PFSK-1 (cell line): Measurements from ENCODE around the gene IGSF21.

ENCODE experiments used
- FOXP2 ChIP-seq: optimal IDR thresholded peaks from 2 replicates; pipeline ENCODE3; 2011; ENCODE audit warnings: borderline replicate concordance, control low read depth, inconsistent platforms; ENCODE audit not compliant: insufficient read depth; ENCODE audit errors: extremely low read length, extremely low read depth
- POLR2AphosphoS5 ChIP-seq: IDR thresholded peaks from 2 replicates; pipeline ENCODE4 v1.6.1; 2012; ENCODE audit warnings: low read depth, mild to moderate bottlenecking, control low read depth, low read length, moderate library complexity
- SIN3A ChIP-seq: IDR thresholded peaks from 2 replicates; pipeline ENCODE4 v1.6.1; 2012; ENCODE audit warnings: mild to moderate bottlenecking, low read length, moderate library complexity, borderline replicate concordance; ENCODE audit not compliant: insufficient read depth
- TAF1 ChIP-seq: IDR thresholded peaks from 2 replicates; pipeline ENCODE4 v1.6.1; 2012; ENCODE audit warnings: low read length, control low read depth, borderline replicate concordance; ENCODE audit not compliant: insufficient read depth
- TF ChIP-seq, protein P1 (sequence below), 2 experiments: IDR thresholded peaks; 2 replicates each; pipeline versions ENCODE4 v1.6.1 to v1.8.0; 2011 to 2012; ENCODE audit warnings: low read depth in 2 of 2, low read length in 2 of 2, control low read depth in 1 of 2, inconsistent platforms in 1 of 2, mild to moderate bottlenecking in 1 of 2, moderate library complexity in 1 of 2; ENCODE audit not compliant: insufficient read depth in 1 of 2

Gene IGSF21

DNA sequence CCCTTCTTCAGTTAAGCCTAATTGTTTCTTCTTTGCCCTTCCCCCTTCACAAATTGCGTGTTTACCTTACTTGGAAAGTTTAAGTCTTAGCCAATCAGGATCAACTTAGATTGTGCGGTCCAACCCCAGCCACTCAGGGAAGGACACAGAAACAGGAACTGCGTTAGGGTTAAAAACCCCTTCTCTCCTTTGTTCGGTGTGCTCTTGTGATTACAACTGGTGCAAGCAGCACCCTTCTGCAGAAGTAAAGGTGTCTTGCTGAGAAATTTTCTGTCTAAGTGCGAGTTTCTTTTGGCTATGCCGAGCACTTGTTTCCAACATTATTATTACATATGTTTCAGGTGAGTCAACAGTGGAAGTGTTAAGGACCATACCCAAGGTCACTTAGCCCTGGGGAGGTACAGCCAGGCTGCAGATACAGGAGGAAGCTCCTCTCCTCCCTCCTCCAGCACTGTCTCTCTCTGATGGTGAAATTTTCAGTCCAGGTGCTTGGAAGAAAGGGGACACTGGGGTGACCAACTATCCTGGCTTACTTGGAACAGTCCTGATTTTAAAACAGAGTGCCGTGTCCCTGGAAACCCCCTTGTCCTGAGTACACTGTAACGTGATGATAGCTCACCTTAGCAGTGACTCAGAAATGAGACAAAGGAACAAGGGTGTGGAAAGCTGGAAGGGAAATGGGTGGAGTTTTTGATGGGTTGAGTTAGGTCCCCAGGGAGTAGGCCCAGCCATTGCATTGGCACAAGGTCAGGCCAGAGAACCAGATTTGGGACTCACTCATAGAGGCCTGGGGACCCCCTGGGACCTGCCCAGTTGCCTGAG, 304.4 kb downstream of the IGSF21 start:
- TF ChIP-seq SIN3A (no peak), TAF1 (no peak), FOXP2 (no peak), POLR2AphosphoS5 (no peak)
- TF ChIP-seq, protein P1, sequence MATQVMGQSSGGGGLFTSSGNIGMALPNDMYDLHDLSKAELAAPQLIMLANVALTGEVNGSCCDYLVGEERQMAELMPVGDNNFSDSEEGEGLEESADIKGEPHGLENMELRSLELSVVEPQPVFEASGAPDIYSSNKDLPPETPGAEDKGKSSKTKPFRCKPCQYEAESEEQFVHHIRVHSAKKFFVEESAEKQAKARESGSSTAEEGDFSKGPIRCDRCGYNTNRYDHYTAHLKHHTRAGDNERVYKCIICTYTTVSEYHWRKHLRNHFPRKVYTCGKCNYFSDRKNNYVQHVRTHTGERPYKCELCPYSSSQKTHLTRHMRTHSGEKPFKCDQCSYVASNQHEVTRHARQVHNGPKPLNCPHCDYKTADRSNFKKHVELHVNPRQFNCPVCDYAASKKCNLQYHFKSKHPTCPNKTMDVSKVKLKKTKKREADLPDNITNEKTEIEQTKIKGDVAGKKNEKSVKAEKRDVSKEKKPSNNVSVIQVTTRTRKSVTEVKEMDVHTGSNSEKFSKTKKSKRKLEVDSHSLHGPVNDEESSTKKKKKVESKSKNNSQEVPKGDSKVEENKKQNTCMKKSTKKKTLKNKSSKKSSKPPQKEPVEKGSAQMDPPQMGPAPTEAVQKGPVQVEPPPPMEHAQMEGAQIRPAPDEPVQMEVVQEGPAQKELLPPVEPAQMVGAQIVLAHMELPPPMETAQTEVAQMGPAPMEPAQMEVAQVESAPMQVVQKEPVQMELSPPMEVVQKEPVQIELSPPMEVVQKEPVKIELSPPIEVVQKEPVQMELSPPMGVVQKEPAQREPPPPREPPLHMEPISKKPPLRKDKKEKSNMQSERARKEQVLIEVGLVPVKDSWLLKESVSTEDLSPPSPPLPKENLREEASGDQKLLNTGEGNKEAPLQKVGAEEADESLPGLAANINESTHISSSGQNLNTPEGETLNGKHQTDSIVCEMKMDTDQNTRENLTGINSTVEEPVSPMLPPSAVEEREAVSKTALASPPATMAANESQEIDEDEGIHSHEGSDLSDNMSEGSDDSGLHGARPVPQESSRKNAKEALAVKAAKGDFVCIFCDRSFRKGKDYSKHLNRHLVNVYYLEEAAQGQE (IDR thresholded peaks at IDR 0.05; ENCODE audit: insufficient read depth in 1 of 2, low read depth in 2 of 2, low read length in 2 of 2), result no peak

DNA sequence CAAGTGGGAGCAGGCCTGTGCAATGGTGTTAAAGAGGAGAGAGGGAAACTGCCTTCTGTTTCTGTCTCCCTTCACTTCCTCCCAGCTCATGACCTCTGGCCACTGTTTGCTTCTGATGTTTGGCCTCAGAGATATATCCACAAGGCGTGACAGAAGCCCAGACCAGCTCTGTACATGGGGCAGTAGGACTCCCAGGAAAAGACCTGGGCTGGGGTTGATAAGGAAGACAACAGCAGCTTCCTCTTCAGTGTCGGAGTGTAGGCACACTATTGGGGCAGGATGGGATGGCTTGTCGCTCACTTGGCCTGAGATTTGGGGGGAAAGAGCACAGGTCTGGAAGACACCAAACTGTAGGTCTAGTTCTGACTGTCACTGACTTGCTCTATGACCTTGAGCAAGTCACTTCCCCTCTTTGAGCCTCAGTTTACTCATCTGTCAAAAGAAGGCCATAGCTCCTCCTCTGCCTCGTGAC, 305.3 kb downstream of the IGSF21 start:
- TF ChIP-seq SIN3A (no peak), POLR2AphosphoS5 (no peak), TAF1 (no peak), FOXP2 (no peak)
- TF ChIP-seq, protein P1 (IDR thresholded peaks at IDR 0.05; ENCODE audit: insufficient read depth in 1 of 2, low read depth in 2 of 2, low read length in 2 of 2), result no peak

DNA sequence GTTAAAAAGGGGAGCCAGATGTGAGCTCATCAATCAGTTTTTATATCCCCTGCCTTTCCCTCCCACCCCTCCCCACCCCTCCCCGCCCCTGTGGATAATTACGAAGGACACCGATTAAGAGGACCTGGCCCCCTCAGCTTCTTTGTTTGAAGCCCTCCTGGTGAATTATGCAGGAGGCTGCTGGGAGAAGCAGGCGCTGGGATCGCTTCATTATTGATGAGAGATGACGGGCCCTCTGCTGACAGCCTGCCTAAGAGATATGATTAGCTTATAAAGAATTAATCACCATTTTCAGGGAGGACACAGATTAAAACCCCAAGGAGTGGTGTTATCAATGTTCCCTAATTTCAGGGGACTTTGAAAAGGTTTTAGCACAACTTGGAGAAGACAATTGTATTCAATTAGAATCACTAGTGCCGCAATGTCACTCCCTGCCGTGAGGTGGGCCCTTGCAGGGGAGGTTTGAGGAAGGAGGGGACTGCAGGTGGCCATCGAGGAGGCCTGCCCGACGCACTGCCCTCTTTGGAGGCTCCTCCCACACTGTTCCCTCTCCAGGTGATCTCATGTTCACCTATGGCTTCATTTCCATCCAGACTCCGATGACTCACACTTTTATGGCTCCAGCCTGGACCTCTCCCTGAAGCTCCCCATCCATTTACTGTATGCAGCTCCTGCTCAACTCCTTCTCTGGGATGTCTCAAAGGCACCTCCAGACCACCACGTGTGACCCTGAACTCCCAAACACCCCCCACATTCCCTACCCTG, 306.1 kb downstream of the IGSF21 start:
- TF ChIP-seq, protein P1 (IDR thresholded peaks at IDR 0.05; ENCODE audit: insufficient read depth in 1 of 2, low read depth in 2 of 2, low read length in 2 of 2), result no peak
- TF ChIP-seq TAF1 (no peak), POLR2AphosphoS5 (no peak), FOXP2 (no peak), SIN3A (no peak)

DNA sequence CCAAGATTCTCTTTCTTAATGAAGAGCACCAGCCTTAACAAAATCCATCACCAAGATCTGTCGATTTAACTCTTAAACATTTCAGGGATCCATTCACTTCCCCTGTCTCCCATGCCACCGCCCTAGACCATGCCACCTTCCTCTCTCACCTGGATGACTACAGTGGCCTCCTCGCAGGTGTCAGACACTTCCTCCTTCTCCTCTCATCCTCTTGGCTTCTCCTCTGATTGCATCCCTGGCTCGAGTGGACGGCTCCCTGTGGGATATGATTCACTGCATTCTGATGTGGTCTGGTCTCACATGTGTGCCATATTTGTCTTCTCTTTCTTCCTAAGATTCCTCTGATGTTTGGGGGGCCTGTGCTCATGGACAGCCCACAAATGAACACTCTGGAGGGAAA, 306.7 kb downstream of the IGSF21 start:
- TF ChIP-seq, protein P1 (IDR thresholded peaks at IDR 0.05; ENCODE audit: insufficient read depth in 1 of 2, low read depth in 2 of 2, low read length in 2 of 2), result no peak
- TF ChIP-seq FOXP2 (no peak), POLR2AphosphoS5 (no peak), TAF1 (no peak), SIN3A (no peak)
